GM21447 (cell line): Measurements from ENCODE around the gene ABRACL.
"Not testable (repeated sequence)": the region's sequence is repeated elsewhere in the genome, so short reads cannot be mapped to it uniquely, and the experiment has no call there.

Experiments
- ATAC-seq: cut with Tn5 transposase; IDR thresholded peaks from one replicate; pipeline ENCODE4 v1.9.1; 2021; ENCODE audit not compliant: unreplicated experiment

Gene ABRACL

DNA sequence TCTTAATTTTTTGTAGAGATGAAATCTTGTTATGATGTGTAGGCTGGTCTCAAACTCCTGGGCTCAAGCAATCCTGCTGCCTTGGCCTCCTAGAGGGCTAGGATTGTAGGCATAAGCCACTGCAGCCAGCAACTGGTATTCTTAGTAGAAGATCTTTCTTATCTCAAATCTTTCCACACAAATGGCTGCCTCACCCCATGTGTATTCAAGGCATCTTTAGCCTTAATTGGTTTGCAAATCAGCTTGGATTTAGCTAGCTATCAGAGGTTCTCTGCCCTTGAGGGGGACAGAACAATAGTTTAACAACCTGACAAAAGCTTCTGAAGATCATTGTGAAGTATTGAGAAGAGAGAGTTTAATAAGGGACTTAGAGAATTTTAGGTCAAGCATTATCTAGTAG is 17.9 kb upstream of the ABRACL start:
- ATAC-seq = no peak

DNA sequence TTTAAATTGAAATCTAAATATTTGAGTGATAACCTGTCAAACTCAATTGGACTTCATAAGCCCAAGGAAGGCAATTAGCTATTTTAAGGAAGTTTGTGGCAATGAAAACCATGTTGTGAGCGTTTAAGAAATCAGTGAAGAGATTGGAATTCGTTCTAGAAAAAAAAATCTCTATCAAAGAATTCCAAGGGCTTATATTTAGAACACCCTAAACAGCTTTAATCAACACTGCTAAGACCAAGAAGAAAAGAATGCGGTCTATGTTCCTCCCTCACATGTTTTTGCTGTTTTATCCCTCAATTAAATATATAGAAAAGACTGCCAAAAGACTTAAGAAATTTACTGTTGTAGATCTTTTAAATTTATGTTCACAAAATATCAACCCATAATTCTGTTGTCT is 16.6 kb upstream of the ABRACL start:
- no peak for ATAC-seq

DNA sequence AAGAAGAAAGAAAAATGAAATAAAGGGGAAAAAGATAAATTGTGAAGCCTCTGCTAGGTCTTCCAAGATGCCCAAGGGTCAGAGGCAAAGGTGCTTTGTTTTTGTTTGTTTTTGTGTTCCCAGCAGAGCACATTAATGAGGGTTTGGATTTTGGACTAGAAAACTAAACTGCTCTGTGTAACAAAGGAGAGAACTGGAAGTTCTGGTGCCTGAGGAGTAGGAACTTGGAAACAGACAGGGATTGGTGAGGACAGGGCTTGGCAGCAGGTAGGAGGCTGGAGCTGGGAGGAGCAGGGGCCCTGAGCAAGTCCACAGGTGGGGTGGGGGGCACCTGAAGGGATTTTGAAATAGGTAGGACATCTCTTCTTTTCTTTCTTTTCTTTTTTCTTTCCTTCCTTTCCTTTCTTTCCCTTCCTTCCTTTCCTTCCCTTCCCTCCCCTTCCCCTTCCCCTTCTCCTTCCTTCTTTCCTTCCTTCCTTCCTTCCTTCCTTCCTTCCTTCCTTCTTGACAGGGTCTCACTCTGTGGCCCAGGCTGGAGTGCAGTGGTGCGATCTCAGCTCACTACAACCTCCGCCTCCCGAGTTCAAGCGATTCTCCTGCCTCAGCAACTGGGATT is 15.3 kb upstream of the ABRACL start:
- no peak for ATAC-seq

DNA sequence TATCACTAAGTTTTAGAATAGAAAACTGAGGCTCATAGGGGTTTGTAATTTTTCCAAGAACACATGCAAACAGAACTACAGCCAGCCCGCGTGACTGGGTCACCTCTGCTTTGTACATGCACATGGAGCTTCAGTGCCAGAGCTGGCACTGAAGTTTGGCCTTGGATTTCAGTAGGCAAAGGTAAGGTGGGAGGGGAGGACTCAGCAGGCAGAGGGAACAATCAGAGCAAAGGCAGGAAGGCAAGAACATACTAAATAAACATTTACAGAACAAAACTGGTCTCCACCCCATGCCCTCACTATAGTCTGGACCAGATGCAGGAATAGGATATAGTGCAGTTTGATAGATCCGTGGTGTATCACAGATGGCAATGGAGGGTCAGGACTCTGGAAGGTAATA is 13.6 kb upstream of the ABRACL start:
- no peak for ATAC-seq

DNA sequence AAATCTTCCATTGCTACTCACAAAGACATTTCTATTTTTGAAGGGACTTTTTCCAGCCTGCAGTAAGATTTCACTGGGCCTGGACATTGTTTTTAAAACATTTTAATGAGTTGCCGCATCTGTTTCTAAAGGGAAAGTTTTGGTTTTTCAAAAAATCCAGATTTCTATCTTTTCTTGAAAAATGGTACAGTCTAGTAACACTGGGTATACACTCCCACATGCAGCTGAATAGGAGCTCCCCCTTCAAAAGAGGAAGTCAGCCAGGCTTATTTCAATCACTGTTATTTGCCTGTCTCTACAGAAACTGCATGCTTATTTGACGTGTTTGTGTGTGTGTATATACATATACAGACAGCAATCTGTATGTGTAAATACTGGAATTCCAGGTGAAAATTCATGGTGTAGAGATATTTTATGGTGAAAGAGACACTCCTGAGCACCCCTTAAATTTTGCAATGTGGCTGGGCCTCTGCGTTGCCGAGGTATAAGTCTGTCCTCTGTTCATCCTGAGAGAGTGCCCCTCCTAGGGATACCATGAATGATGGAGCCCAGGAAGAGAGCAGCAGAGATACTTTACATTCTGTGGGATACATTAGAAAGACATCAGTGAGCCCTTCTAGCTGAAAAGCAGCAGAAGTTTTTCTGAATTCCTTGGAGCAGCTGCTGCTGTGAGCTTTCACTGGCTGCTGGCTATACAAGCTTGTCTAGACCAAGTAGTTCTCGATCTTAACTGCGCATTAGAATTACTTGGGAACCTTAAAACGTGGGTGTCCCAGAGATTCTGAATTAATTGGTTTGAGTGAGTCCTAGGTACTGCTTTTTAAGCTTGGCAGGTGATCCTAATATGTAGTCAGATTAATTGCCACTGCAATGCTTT is 12.0 kb upstream of the ABRACL start:
- no peak for ATAC-seq

DNA sequence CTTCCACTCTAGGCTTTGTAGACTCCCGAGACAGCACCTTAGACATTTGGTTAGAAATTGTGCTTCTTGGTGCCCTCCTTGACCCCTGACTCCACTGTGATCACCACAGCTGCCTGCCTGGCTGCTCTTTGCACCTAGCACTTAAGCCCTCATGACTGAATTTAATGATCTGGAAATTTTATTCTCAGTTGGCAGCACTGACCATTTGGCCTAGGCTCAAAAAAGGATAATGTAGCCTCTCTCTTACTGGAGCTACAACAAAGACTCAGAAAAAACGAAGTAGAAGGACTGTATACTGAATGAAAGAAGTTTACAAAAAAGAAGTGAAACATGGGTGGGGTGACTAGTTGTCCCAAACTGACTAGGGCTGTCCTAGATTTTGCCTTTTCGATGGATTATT is 11.3 kb upstream of the ABRACL start:
- ATAC-seq = no peak

DNA sequence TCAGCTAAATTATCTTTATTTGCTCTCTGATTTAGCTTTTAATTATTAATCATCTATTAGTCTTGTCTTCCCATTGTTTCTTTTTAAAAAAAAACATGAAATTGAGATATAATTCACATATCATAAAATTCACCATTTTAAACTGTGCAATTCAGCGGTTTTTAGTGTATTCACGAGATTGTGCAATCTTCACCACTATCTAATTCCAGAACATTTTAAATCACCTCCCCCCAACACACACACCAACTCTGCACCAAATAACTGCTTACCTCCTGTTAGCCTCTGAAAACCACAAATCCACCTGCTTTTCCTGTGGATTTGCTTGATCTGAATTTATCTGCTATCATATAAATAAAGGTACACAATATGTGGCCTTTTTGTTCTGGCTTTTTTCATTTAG is 8.8 kb upstream of the ABRACL start:
- ATAC-seq = no peak

DNA sequence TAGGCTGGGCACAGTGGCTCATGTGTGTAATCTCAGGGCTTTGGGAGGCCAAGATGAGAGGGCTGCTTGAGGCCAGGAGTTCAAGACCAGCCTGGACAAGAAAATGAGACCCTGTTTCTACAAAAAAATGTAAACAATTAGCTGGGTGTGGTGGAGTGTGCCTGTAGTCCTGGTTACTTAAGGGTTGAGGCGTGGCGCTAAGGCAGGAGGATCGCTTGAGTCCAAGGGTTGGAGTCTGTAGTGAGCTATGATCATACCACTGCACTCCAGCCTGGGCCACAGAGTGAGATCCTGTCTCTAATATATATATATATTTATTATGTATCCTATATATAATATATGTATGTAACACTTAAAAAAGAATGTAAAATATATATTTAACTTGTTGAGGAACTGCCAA is 7.9 kb upstream of the ABRACL start:
- no peak for ATAC-seq

DNA sequence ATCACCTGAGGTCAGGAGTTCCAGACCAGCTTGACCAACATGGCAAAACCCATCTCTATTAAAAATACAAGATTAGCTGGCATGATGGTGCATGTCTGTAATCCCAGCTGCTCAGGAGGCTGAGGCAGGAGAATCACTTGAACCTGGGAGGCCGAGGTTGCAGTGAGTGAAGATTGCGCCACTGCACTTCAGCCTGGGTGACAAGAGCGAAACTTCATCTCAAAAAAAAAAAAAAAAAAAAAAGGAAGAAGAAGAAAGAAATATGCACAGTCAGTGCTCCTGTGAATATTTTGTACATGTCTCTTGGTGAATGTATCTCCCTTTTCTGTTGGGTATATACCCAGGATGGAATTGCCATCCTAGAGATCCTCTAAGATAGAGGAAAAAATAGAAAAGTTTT is 3.1 kb upstream of the ABRACL start:
- not testable (repeated sequence) for ATAC-seq

DNA sequence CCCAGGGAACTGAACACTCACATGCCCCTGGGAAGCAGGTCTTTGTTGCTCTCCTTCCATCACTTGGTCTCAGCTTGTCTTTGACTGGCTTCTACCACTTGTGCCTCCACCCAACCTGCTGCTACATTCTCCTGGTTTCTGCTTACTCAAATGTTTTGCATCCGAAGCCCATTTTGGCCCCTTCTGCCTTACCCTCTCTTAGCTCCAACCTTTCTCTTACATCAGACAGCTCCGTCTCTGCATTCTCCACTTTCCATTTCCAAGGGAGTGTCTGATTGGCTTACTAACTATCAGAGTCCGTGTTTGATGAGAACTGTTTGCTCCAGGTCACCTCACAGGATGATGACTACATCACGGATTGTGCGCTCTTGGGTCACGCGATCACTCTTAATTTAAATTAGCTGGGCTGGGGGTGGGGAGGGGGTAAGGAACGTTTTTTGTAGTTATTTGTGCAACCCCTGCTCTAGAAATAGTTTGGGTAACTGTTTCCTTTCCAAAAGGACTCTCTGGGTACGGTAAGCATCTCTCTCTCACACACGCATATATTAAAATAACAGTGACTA is 844 bp upstream of the ABRACL start:
- ATAC-seq = peak; percentile 28

DNA sequence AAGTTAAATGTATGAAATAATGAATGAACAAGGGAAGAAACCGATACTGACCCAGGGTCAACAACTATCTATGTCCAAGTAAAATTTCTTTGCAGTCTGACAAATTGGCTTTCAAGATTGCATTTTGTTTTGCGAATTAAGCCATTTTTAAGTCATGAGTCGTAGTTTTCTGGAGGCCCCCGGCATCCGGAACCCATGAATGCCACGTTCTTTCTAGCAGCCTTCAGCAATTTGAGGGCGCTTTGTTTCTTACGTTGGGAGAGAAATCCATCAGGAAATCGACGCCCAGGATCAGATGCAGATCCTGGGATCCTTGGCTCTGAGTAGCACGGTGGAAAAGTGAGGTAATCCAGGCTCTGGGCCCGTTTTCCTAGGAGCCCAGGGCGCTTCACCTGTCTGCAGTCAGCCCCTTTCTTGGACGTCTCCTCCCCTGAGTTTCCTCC is 309 bp upstream of the ABRACL start:
- ATAC-seq = peak; percentile 0

DNA sequence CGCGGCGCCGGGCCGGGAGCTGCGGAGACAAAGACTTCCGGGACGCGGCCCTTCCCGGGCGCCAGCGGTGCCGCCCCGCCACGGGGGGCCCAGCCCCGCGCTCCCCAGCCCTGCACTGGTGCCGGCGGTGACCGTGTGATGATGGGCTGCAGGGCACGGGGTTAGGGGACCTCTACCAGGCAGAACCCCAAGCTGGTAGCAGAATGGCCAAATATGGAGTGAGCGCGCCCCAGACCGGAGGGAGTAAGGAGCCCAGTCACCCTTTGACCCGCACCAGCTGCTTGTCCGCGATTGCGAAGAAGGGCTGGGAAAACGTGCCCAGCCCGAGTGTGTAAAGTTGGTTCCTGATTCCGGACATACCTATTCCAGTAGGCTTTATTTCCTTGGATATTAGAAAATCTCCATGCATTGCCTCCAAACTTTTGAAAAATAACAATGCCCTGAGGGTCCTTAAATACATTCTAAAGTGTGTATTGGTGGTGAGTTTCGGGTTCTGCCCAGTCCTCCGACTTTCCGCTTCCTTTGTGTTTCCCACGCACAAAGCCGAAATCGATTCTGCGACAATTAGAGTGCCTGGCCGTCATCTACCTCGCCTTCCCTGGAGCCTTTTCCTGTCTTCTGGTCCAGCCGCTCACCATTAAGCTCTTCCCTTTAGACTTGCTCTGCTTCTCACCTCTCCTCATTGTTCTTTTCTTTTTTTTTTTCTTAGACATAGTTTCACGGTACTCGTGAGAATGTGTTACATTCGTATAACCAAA is 1.1 kb downstream of the ABRACL start:
- ATAC-seq = peak; percentile 37

DNA sequence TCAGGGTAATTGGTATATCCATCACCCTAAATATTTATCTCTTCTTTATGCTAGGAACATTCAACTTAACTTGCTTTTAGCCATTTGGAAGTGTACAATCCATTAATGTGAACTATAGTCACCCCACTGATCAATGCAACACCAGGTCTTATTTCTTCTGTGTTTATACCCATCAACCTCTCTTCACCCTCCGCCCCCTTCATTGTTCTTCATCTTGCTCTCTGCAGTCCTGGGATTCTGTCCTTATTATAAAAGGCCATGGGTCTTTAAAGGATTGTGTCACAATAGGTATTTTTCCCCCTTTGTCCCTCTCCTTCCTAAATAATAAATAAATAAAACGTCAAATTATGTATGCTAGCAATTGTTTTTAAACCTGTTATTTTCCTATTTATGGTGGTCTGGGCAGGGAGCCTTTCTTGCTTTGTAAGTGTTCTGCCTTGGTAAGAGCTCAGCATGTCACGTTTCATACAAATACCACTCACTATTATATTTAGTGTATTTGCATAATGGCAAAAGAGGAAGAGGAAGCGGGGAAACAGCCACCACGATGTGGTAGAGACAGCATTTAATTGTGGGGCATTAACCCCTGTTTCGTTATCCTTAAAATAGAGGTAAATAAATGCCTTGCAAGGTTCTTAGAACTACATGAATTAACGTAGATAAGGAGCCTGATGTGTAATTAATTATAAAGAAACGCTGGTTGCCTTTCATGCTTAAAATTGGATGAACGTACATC is 1.9 kb downstream of the ABRACL start:
- peak; percentile 52 for ATAC-seq

DNA sequence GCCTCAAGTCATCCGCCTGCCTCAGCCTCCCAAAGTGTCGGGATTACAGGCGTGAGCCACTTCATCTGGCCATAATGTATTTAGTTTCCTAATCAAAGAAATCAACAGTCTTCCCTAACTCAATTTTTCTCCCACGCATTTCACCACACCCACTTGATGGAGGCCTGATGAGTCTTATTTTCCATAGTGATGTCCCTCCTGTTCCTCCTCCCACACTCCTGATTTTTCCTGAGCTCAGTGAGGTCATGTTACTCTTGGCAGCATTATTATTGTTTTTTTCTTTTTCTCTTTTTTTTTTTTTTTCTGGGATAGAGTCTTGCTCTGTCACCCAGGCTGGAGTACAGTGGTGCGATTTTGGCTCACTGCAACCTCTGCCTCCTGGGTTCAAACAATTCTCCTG is 8.9 kb downstream of the ABRACL start:
- no peak for ATAC-seq

DNA sequence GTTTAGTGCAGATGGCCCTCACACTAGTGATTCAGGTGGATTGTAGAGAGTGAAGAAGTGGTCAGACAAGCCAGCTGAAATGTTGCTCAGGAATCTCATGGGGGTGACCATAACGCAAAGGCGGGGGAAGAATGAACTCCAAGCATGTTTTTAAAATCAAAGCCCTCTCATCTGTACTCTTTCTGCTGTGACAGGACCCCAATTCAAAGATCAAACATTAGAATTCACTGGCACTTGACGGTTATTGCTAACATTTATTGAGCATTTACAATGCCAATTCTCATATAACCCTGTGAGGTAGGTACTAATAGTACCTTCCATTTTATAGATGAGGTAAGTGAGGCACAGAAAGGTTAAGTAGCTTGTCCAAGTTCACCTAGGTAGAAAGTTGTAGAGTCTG is 15.7 kb downstream of the ABRACL start:
- ATAC-seq = no peak

DNA sequence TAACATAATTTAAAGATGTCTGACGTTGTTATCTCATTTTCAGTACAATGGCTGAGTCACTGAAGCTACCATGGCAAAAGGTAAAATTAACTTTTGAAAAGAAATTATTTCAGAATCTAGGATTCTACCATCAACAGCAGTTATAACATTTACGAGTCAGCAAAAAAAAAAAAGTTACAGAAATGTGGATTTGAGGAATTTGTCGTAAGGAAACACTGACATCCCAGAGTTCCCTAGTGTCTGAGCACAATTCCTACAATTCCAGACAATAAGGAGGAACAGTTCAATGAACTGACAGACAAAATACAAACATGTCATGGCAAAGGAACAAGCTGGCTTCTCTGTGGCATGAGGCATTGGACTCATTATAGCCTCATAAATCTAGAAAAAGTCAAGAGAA is 19.1 kb downstream of the ABRACL start:
- no peak for ATAC-seq

DNA sequence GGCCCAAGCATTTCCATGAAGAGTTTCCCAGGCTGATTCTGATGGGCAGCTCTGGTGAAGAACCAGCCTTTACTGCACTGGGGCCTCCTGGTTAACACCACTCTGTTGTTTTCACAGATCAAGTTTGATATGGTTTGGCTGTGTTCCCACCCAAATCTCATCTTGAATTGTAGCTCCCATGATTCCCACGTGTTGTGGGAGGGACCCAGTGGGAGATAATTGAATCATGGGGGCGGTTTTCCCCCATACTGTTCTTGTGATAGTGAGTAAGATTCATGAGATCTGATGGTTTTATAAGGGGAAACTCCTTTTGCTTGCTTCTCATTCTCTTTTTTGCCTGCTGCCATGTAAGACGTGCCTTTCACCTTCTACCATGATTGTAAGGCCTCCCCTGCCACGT is 20.4 kb downstream of the ABRACL start:
- ATAC-seq = not testable (repeated sequence)

DNA sequence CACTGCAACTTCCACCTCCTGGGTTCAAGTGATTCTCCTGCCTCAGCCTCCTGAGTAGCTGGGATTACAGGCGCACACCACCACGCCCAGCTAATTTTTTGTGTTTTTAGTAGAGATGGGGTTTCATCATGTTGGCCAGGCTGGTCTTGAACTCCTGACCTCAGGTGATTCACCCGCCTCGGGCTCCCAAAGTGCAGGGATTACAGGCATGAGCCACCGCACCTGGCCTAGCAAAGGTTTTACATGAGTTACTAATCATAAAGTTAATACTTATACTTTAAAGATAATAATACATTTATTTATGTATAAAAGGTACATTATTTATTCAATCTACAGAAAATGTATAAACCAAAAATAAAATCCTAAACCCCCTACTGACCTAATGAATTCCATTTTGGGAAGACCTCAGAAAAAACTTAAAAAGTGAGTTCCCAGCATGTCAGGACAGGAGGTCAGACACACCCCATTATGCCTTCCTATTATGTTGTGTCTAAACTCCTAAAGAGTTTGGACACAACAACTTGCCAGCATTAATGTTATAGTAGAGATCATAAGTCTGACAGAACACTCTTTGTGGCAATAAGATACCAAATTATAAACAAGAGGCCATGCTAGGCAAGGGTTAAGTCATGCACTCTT is 21.7 kb downstream of the ABRACL start:
- not testable (repeated sequence) for ATAC-seq

DNA sequence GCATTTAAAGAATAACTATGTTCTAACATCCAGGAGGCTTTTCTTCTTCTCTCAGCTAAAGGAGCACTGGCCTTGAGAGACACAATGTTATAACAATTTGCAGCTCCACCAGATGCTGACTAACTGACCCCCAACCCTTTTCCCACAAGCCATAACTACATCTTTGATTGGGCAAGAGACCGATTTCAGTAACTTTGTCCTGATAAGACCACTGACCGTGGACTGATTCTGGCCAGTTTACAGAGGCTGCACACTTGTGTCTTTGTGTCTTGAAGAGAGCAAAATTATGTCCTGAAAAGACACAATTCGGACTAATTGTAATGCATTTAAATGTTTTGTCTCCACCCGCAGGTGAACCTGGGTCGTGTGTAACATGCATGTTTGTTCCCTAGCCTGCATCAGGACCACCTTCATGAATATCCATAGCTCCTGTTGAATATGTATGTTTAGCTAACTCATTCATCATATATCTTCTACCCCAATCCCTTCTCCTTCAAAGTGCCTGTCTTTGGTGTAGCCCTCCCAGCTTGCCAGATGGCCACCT is 22.3 kb downstream of the ABRACL start:
- no peak for ATAC-seq
